ENCODE data around the gene MT1M.
A peak's percentile ranks its signal among the peaks of the same experiment; 100 is the strongest.
"Not testable (repeated sequence)": the region's sequence is repeated elsewhere in the genome, so short reads cannot be mapped to it uniquely, and the experiment has no call there.

The MT1M gene

GRCh38 chr16:56662357-56663354 lies 30.2 kb downstream of the MT1M start:
- Mint-ChIP-seq H3K4me3 (no peak overlapping the region), H3K4me1 (ENCODE audit: low read depth) (peaks cover 27% of the 10 kb centered on the region), H3K9me3 (no peaks in the 10 kb centered on the region), H3K27me3 (peaks cover 86% of the 10 kb centered on the region), H3K36me3 (ENCODE audit: low read depth) (no peaks in the 10 kb centered on the region), H3K27ac (no peak overlapping the region)
- intact Hi-C loops (cut with micrococcal nuclease): no loop called here

GRCh38 chr16:56664506-56664905 lies 32.0 kb downstream of the MT1M start:
- H3K27ac Mint-ChIP-seq: no peak overlapping the region
- peaks cover 87% of the 10 kb centered on the region for H3K27me3 Mint-ChIP-seq
- H3K4me1 Mint-ChIP-seq (ENCODE audit: low read depth): peaks cover 33% of the 10 kb centered on the region
- H3K4me3 Mint-ChIP-seq: no peak overlapping the region
- H3K36me3 Mint-ChIP-seq (ENCODE audit: low read depth): no peaks in the 10 kb centered on the region
- intact Hi-C loops (cut with micrococcal nuclease): no loop called here
- no peaks in the 10 kb centered on the region for H3K9me3 Mint-ChIP-seq

GRCh38 chr16:56665286-56666261 lies 33.1 kb downstream of the MT1M start:
- peaks cover 91% of the 10 kb centered on the region for H3K27me3 Mint-ChIP-seq
- H3K4me3 Mint-ChIP-seq; H3K36me3 Mint-ChIP-seq (ENCODE audit: low read depth); H3K9me3 Mint-ChIP-seq; H3K27ac Mint-ChIP-seq; intact Hi-C loops (cut with micrococcal nuclease): not testable (repeated sequence)
- H3K4me1 Mint-ChIP-seq (ENCODE audit: low read depth): peaks cover 41% of the 10 kb centered on the region

- H3K4me1 Mint-ChIP-seq (ENCODE audit: low read depth): peaks cover 41% of the 10 kb centered on the region
- H3K27me3 Mint-ChIP-seq: peaks cover 88% of the 10 kb centered on the region
Observed at GRCh38 chr16:56667581-56668571, 35.4 kb downstream of the MT1M start, which contains the start of gene MT1G. MT1G (minus strand) TSS chr16:56668065; CDS start chr16:56667993, 72 bp downstream.

GRCh38 chr16:56669005-56669839 lies 36.8 kb downstream of the MT1M start, which contains the start of gene MT1H:
MT1H (plus strand) TSS chr16:56669814; CDS start chr16:56669885, 71 bp downstream.
- intact Hi-C loops (cut with micrococcal nuclease): no loop called here
- Mint-ChIP-seq H3K36me3 (ENCODE audit: low read depth) (no peaks in the 10 kb centered on the region), H3K27ac (no peak within 1 kb of the TSS), H3K4me1 (ENCODE audit: low read depth) (peaks cover 37% of the 10 kb centered on the region), H3K9me3 (no peaks in the 10 kb centered on the region), H3K27me3 (peaks cover 90% of the 10 kb centered on the region), H3K4me3 (no peak within 1 kb of the TSS)

More at GRCh38 chr16:56667581-56668571, 35.4 kb downstream of the MT1M start, which contains the start of gene MT1G:
- no peaks in the 10 kb centered on the region for H3K9me3 Mint-ChIP-seq
- intact Hi-C loops (cut with micrococcal nuclease): no loop called here
- H3K36me3 Mint-ChIP-seq (ENCODE audit: low read depth): no peaks in the 10 kb centered on the region
- H3K4me3 Mint-ChIP-seq: peak within 1 kb of the TSS; percentile 45
- no peak within 1 kb of the TSS for H3K27ac Mint-ChIP-seq

- no peak overlapping the region for H3K27ac Mint-ChIP-seq
- peaks cover 89% of the 10 kb centered on the region for H3K27me3 Mint-ChIP-seq
- H3K4me1 Mint-ChIP-seq (ENCODE audit: low read depth): peaks cover 41% of the 10 kb centered on the region
- no peaks in the 10 kb centered on the region for H3K9me3 Mint-ChIP-seq
- intact Hi-C loops (cut with micrococcal nuclease): no loop called here
- no peaks in the 10 kb centered on the region for H3K36me3 Mint-ChIP-seq (ENCODE audit: low read depth)
- H3K4me3 Mint-ChIP-seq: no peak overlapping the region
Observed at GRCh38 chr16:56669840-56670619, 37.6 kb downstream of the MT1M start.

DNA sequence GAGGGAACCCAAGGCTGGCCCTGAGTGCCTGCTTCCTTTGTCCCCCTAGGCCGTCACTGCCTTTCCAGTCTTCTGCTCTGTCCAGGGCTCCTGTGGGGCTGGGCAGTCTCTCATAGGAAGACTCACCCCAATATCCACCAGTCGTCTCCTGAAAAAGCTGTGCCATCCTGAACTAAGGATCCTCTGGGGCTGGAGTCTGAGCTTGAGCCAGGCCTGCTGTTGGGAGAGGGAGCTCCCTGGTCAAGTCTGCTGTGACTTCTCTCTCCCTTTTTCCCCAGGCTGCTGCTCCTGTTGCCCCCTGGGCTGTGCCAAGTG lies 38.1 kb downstream of the MT1M start:
- H3K27me3 Mint-ChIP-seq: peaks cover 89% of the 10 kb centered on the region
- intact Hi-C loops (cut with micrococcal nuclease): no loop called here
- no peaks in the 10 kb centered on the region for H3K36me3 Mint-ChIP-seq (ENCODE audit: low read depth)
- H3K4me3 Mint-ChIP-seq: no peak overlapping the region
- peaks cover 46% of the 10 kb centered on the region for H3K4me1 Mint-ChIP-seq (ENCODE audit: low read depth)
- no peak overlapping the region for H3K27ac Mint-ChIP-seq
- no peaks in the 10 kb centered on the region for H3K9me3 Mint-ChIP-seq

- H3K4me3 Mint-ChIP-seq; H3K36me3 Mint-ChIP-seq (ENCODE audit: low read depth); H3K9me3 Mint-ChIP-seq; H3K27ac Mint-ChIP-seq; intact Hi-C loops (cut with micrococcal nuclease): not testable (repeated sequence)
- Mint-ChIP-seq H3K4me1 (ENCODE audit: low read depth) (peaks cover 55% of the 10 kb centered on the region), H3K27me3 (peaks cover 92% of the 10 kb centered on the region)
Observed at GRCh38 chr16:56671691-56672090, 39.2 kb downstream of the MT1M start.

DNA sequence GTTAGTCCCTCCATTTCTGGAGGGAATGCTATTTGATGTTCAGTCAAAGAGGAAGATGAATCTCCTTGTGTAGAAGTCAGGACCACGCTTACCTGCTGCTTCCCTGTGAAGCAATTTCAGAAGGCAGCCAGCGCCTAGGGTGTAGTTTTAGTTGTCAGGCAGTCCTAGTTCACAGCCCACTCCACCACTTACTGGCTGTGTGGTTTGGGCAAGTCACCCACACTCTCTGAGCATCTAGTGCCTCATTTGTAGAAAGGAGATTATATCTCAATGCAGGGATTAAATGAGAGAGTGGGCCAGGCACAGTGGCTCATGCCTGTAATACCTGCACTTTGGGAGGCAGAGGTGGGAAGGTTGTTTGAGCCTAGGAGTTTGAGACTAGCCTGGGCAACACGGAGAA lies 39.7 kb downstream of the MT1M start:
- H3K9me3 Mint-ChIP-seq; intact Hi-C loops (cut with micrococcal nuclease); H3K4me3 Mint-ChIP-seq; H3K27ac Mint-ChIP-seq; H3K36me3 Mint-ChIP-seq (ENCODE audit: low read depth): not testable (repeated sequence)
- H3K27me3 Mint-ChIP-seq: peaks cover 92% of the 10 kb centered on the region
- peaks cover 55% of the 10 kb centered on the region for H3K4me1 Mint-ChIP-seq (ENCODE audit: low read depth)

DNA sequence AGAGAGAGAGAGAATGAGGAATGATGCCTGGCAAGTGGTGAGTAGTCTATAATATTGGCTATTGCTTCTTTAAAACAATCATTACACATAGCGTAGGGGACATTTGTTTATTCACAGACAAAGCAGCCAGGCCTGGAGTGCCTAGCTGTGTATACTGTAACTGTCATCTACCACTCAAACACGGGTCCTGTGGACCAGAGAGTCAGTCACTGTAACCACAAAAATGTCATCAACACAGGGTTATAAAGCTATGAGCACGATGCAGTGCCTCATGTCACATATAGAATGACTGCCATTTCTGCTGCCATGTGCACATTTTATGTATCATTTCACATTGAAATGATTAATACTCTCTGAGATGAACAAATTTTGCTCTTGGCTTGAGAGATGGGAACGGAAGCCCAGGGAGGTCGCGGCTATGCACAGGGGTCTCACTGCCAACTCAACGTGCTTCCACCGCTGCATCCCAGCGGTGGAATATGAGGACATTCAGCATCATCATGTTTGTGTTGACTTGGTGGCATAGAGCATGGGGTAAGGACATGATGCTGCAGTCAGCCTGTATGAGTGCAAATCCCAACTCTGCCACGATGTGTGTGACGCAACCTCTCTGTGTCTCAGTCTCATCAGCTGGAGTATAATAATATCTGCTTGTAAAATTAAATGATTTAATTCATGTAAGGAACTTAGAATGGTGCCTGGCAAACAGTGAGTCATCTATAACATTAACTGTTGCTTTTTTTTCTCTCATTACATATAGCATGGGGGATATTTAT lies 40.5 kb downstream of the MT1M start:
- H3K4me3 Mint-ChIP-seq: no peak overlapping the region
- peaks cover 90% of the 10 kb centered on the region for H3K27me3 Mint-ChIP-seq
- H3K36me3 Mint-ChIP-seq (ENCODE audit: low read depth): no peaks in the 10 kb centered on the region
- no peak overlapping the region for H3K27ac Mint-ChIP-seq
- H3K4me1 Mint-ChIP-seq (ENCODE audit: low read depth): peaks cover 48% of the 10 kb centered on the region
- intact Hi-C loops (cut with micrococcal nuclease): no loop called here
- no peaks in the 10 kb centered on the region for H3K9me3 Mint-ChIP-seq

- intact Hi-C loops (cut with micrococcal nuclease): no loop called here
- Mint-ChIP-seq H3K9me3 (no peaks in the 10 kb centered on the region), H3K27ac (no peak overlapping the region), H3K4me3 (no peak overlapping the region), H3K4me1 (ENCODE audit: low read depth) (peaks cover 40% of the 10 kb centered on the region), H3K36me3 (ENCODE audit: low read depth) (no peaks in the 10 kb centered on the region), H3K27me3 (peaks cover 88% of the 10 kb centered on the region)
Observed at GRCh38 chr16:56673921-56674320, 41.5 kb downstream of the MT1M start.

Measured in dendritic cell treated with granulocyte-macrophage colony-stimulating factor and Interleukin-4, amounts not matched to agents 40 ng/mL and 50 ng/mL, for 4 days (primary cell).